Erythroblast (primary cell): ENCODE measurements around the gene NTN5.

Experiments used
- GATA1 ChIP-seq: IDR thresholded peaks from 2 replicates; pipeline ENCODE4 v1.6.1; 2011; ENCODE audit warnings: low read depth, mild to moderate bottlenecking, control low read depth, low read length, moderate library complexity
- POLR2A ChIP-seq: IDR thresholded peaks from 2 replicates; pipeline ENCODE4 v1.6.1; 2011; ENCODE audit warnings: mild to moderate bottlenecking, low read length

DNA sequence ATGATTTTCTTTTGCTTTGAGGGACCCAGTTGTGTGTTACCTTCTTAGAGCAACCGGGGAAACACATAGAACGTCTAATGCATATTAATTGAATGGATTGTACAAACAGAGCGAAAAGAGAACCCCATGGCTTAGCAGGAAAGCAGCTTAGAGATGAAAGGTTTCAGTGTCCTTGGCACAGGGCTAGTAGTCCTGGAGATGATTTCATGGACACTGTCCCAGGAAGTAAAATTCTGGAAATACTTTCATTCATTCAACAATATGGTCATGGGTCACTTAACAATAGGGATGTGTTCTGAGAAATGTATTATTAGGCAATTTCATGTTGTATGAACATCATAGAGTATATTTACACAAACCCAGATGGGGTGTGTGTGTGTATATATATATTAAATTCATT lies 13.3 kb upstream of the NTN5 start:
- TF ChIP-seq POLR2A, result no peak
- no peak for TF ChIP-seq GATA1
